DND-41 (cell line): ENCODE measurements around the gene CCDC40.

Source experiments
- ATAC-seq: fragments of 200-7000 bp; cut with Tn5 transposase; 3 replicates; pipeline ENCODE4 v1.9.1; 2021; ENCODE audit warnings: low read depth; ENCODE audit not compliant: insufficient read depth
- DNase-seq: peaks from one replicate; pipeline ENCODE4 v3.0.0-alpha.2; 2020
- H2AFZ ChIP-seq: 2 replicates; pipeline ENCODE4 v1.6.0; 2012; ENCODE audit warnings: low read depth, low read length
- H3K27ac ChIP-seq: 2 replicates; pipeline ENCODE4 v1.5.1; 2012; ENCODE audit warnings: low read length, inconsistent platforms
- H3K27me3 ChIP-seq: fragments of 200-600 bp; sonication (generic); 2 replicates; pipeline ENCODE4 v1.6.0; 2012; ENCODE audit warnings: low read length, mild to moderate bottlenecking, inconsistent platforms; ENCODE audit not compliant: insufficient read depth, poor library complexity
- H3K36me3 ChIP-seq: 2 replicates; pipeline ENCODE4 v1.5.1; 2012; ENCODE audit warnings: low read length, inconsistent platforms; ENCODE audit not compliant: insufficient read depth
- H3K4me1 ChIP-seq: 2 replicates; pipeline ENCODE4 v1.5.1; 2012; ENCODE audit warnings: mild to moderate bottlenecking, low read length; ENCODE audit not compliant: insufficient read depth
- H3K4me2 ChIP-seq: 2 replicates; pipeline ENCODE4 v1.6.0; 2012; ENCODE audit warnings: mild to moderate bottlenecking, moderate library complexity, low read length, inconsistent platforms; ENCODE audit not compliant: insufficient read depth
- H3K4me3 ChIP-seq, 2 experiments: fragments of 200-600 bp in 1 of 2; shearing (Covaris generic) in 1 of 2; 2 replicates each; pipeline ENCODE4 v1.5.1; 2012 to 2016; ENCODE audit warnings: inconsistent platforms in 2 of 2, low read length in 2 of 2, mild to moderate bottlenecking in 2 of 2, low read depth in 1 of 2, moderate library complexity in 1 of 2
- H3K79me2 ChIP-seq: 2 replicates; pipeline ENCODE4 v1.6.0; 2012; ENCODE audit warnings: low read length, inconsistent platforms; ENCODE audit not compliant: insufficient read depth
- H3K9ac ChIP-seq: 2 replicates; pipeline ENCODE4 v1.6.0; 2012; ENCODE audit warnings: low read depth, mild to moderate bottlenecking, inconsistent platforms, low read length, moderate library complexity
- H3K9me3 ChIP-seq: 2 replicates; pipeline ENCODE4 v1.5.1; 2012; ENCODE audit warnings: low read length, moderate library complexity, mild to moderate bottlenecking, inconsistent platforms; ENCODE audit not compliant: insufficient read depth, severe bottlenecking
- H4K20me1 ChIP-seq: 2 replicates; pipeline ENCODE4 v1.6.0; 2012; ENCODE audit warnings: low read length; ENCODE audit not compliant: insufficient read depth
- CTCF ChIP-seq: IDR thresholded peaks from 2 replicates; pipeline ENCODE4 v1.5.1; 2012; ENCODE audit warnings: borderline replicate concordance, low read length, moderate library complexity, mild to moderate bottlenecking; ENCODE audit not compliant: poor library complexity, severe bottlenecking; ENCODE audit errors: extremely low read depth
- EZH2 ChIP-seq: IDR thresholded peaks from 3 replicates; pipeline ENCODE4 v1.6.1; 2012; ENCODE audit warnings: borderline replicate concordance, low read depth, mild to moderate bottlenecking, moderate library complexity, low read length, inconsistent platforms; ENCODE audit not compliant: severe bottlenecking

CCDC40 gene

GRCh38 chr17:80035687-80035936, 830 bp upstream of the CCDC40 start, which contains the start of gene TBC1D16:
TSS of gene TBC1D16 (minus strand) at chr17:80035872. CDS start at chr17:80013547, 22,325 bp downstream.
- DNase-seq, result no peak
- peak within 1 kb of the TSS; percentile 75 to 97 for H3K4me3 ChIP-seq
- TF ChIP-seq EZH2 (no peak), CTCF (no peak)
- H3K27ac ChIP-seq, result peak within 1 kb of the TSS; percentile 69
- H4K20me1 ChIP-seq, result 0 out of 2 replicates have a peak, but pooled peaks cover 3% of the 10 kb centered on the region
- H3K27me3 ChIP-seq, result peaks cover 19% of the 10 kb centered on the region
- H2AFZ ChIP-seq, result peak within 1 kb of the TSS; percentile 99
- ATAC-seq, result no peak
- H3K79me2 ChIP-seq, result no peaks in the 10 kb centered on the region
- H3K9me3 ChIP-seq, result no peaks in the 10 kb centered on the region
- no peaks in the 10 kb centered on the region for H3K36me3 ChIP-seq
- peak within 1 kb of the TSS; percentile 75 for H3K9ac ChIP-seq
- H3K4me1 ChIP-seq, result peaks cover 26% of the 10 kb centered on the region
- H3K4me2 ChIP-seq, result peak within 1 kb of the TSS; percentile 100

GRCh38 chr17:80036715-80037477, 454 bp downstream of the CCDC40 start:
- H3K4me1 ChIP-seq, result peaks cover 26% of the 10 kb centered on the region
- H3K9ac ChIP-seq, result peak overlapping the region; percentile 75
- peak overlapping the region; percentile 99 for H2AFZ ChIP-seq
- no peaks in the 10 kb centered on the region for H4K20me1 ChIP-seq
- H3K27ac ChIP-seq, result no peak overlapping the region
- H3K4me3 ChIP-seq, result peak overlapping the region; percentile 75 to 97; a peak in 3 of 4 replicates
- H3K27me3 ChIP-seq, result peaks cover 19% of the 10 kb centered on the region
- H3K4me2 ChIP-seq, result peak overlapping the region; percentile 100
- H3K9me3 ChIP-seq, result no peaks in the 10 kb centered on the region
- H3K36me3 ChIP-seq, result no peaks in the 10 kb centered on the region
- DNase-seq (peak; percentile 35), ATAC-seq (peak; percentile 34; the same call in 2 of the 3 replicates)
- no peaks in the 10 kb centered on the region for H3K79me2 ChIP-seq
- peak; percentile 29 for TF ChIP-seq EZH2
- no peak for TF ChIP-seq CTCF

- Histone ChIP-seq H3K4me2 (no peak overlapping the region), H3K27me3 (no peaks in the 10 kb centered on the region), H2AFZ (no peak overlapping the region), H3K4me1 (no peaks in the 10 kb centered on the region), H3K4me3 (no peak overlapping the region), H3K9ac (no peak overlapping the region), H3K79me2 (no peaks in the 10 kb centered on the region), H3K36me3 (no peaks in the 10 kb centered on the region), H3K9me3 (no peaks in the 10 kb centered on the region), H3K27ac (no peak overlapping the region), H4K20me1 (no peaks in the 10 kb centered on the region)
- ATAC-seq, result no peak
- DNase-seq, result no peak
- TF ChIP-seq EZH2 (no peak), CTCF (no peak)
These were observed 7.5 kb downstream of the CCDC40 start for GRCh38 chr17:80043963-80044362.
